K562 (cell line): Measurements from ENCODE around the gene ZNF219. TPM values are rescaled to one million over a fixed set of nuclear protein-coding genes. Genes with fewer than 3 reads are reported as not detected.

ENCODE experiments used
- ATAC-seq: fragments of 200-7000 bp; cut with Tn5 transposase; 3 replicates; pipeline ENCODE4 v1.9.1; 2020; ENCODE audit warnings: moderate library complexity
- BruUV-seq: library from RNA; stranded (reverse); fragments of 400-500 nt; replicated peaks from 2 replicates; lab custom pipeline; 2021; lab: Mats Ljungman, UMichigan
- CTCF ChIA-PET: fragments of 300-600 bp; formaldehyde crosslinking; extraction: SDS; loops from one replicate; lab custom pipeline; 2021; ENCODE audit warnings: low intra/inter-chr PET ratio; lab: Yijun Ruan, JAX
- POLR2A ChIA-PET: fragments of 300-600, 350-650 bp; sonication (Branson Sonifier 250); formaldehyde crosslinking; extraction: SDS; loops from one replicate; lab custom pipeline; 2021; ENCODE audit warnings: antibody characterized with exemption, inconsistent platforms; lab: Yijun Ruan, JAX
- DNase-seq, 4 experiments: peaks; one replicate each; pipeline versions ENCODE4 v3.0.0 to v3.0.0-alpha.2; 2011 to 2018; ENCODE audit warnings: low spot score in 3 of 4, mixed read lengths in 3 of 4; ENCODE audit errors: extremely low read depth in 1 of 4
- FAIRE-seq: peaks from 2 replicates; lab custom pipeline; 2011; peaks lifted over from hg19 to GRCh38; lab: Jason Lieb, UNC
- H2AFZ ChIP-seq: 2 replicates; pipeline ENCODE4 v1.6.0; 2011; ENCODE audit warnings: low read depth, low read length, control low read depth, inconsistent platforms
- H3K27ac ChIP-seq: fragments of 200-600 bp; 3 replicates; pipeline ENCODE4 v1.8.0; 2011; ENCODE audit warnings: low read depth, mild to moderate bottlenecking, control low read depth, inconsistent platforms, low read length, moderate library complexity, mixed read lengths; ENCODE audit errors: extremely low read depth
- H3K27me3 ChIP-seq, 2 experiments: fragments of 300-600 bp in 1 of 2; 2 replicates in 1 of 2; 3 replicates in 1 of 2; pipeline versions ENCODE4 v1.6.0 to v1.8.0; 2011; ENCODE audit warnings: inconsistent platforms in 2 of 2, low read length in 2 of 2, mild to moderate bottlenecking in 1 of 2, mixed read lengths in 1 of 2, moderate library complexity in 1 of 2; ENCODE audit not compliant: control insufficient read depth in 2 of 2, insufficient read depth in 2 of 2
- H3K36me3 ChIP-seq: fragments of 300-600 bp; 3 replicates; pipeline ENCODE4 v1.8.0; 2011; ENCODE audit warnings: mild to moderate bottlenecking, low read length, inconsistent platforms; ENCODE audit not compliant: control insufficient read depth, insufficient read depth
- H3K4me1 ChIP-seq, 2 experiments: fragments of 200-600 bp in 1 of 2; replicated peaks in 1 of 2; 2 replicates in 1 of 2; 3 replicates in 1 of 2; pipeline versions ENCODE4 v1.5.1 to v1.8.0; 2011; ENCODE audit warnings: inconsistent platforms in 2 of 2, low read length in 2 of 2, mild to moderate bottlenecking in 1 of 2, mixed read lengths in 1 of 2, moderate library complexity in 1 of 2; ENCODE audit not compliant: control insufficient read depth in 2 of 2, insufficient read depth in 2 of 2
- H3K4me2 ChIP-seq: 2 replicates; pipeline ENCODE4 v1.6.1; 2011; ENCODE audit warnings: low read length, control low read depth, inconsistent platforms, mixed read lengths; ENCODE audit not compliant: insufficient read depth
- H3K4me3 ChIP-seq: fragments of 200-600 bp; sonication (generic), shearing (Covaris generic); 2 replicates; pipeline ENCODE4 v1.5.1; 2016; ENCODE audit warnings: control low read depth, inconsistent platforms
- H3K79me2 ChIP-seq: fragments of 200-600 bp; 3 replicates; pipeline ENCODE4 v1.8.0; 2011; ENCODE audit warnings: low read length, inconsistent platforms; ENCODE audit not compliant: control insufficient read depth, insufficient read depth
- H3K9ac ChIP-seq, 2 experiments: 2 replicates each; pipeline versions ENCODE4 v1.6.0 to v1.6.1; 2011; ENCODE audit warnings: low read depth in 2 of 2, low read length in 2 of 2, control low read depth in 1 of 2, inconsistent platforms in 1 of 2, mild to moderate bottlenecking in 1 of 2, mixed read lengths in 1 of 2; ENCODE audit not compliant: insufficient read depth in 1 of 2
- H3K9me1 ChIP-seq: one replicate; pipeline ENCODE4 v1.6.0; 2011; ENCODE audit warnings: inconsistent platforms, mild to moderate bottlenecking, low read length, moderate library complexity; ENCODE audit not compliant: control insufficient read depth, insufficient read depth
- H3K9me3 ChIP-seq: replicated peaks from 2 replicates; pipeline ENCODE4 v1.5.1; 2011; ENCODE audit warnings: low read depth, low read length, inconsistent platforms; ENCODE audit not compliant: control insufficient read depth, insufficient read depth
- H4K20me1 ChIP-seq: replicated peaks from 2 replicates; pipeline ENCODE4 v1.6.1; 2011; ENCODE audit warnings: low read length, inconsistent platforms, mixed read lengths; ENCODE audit not compliant: control insufficient read depth, insufficient read depth
- CTCF ChIP-seq, 3 experiments: IDR thresholded peaks in 2 of 3; conservative IDR thresholded peaks in 1 of 3; 2 replicates each; pipeline ENCODE4 v1.5.1; 2011 to 2012; ENCODE audit warnings: low read length in 3 of 3, mild to moderate bottlenecking in 3 of 3, control low read depth in 2 of 3, improper control_type of control experiment in 1 of 3, inconsistent platforms in 1 of 3, low read depth in 1 of 3, mixed read lengths in 1 of 3, moderate library complexity in 1 of 3; ENCODE audit not compliant: insufficient read depth in 2 of 3
- IRF2 ChIP-seq: sonication (generic); formaldehyde crosslinking; IDR thresholded peaks from 2 replicates; pipeline ENCODE4 v1.8.1; 2022; ENCODE audit warnings: mild to moderate bottlenecking, missing genetic modification reagents
- KDM1A ChIP-seq, 2 experiments: fragments of 450-650 bp; IDR thresholded peaks; 2 replicates each; pipeline ENCODE4 v1.6.1; 2016; ENCODE audit warnings: mild to moderate bottlenecking in 2 of 2
- WGBS: fragments of 100-300 bp; shearing (Covaris generic); methylation state at CpG from one replicate; pipeline ENCODE4 v1.1.6; 2016; ENCODE audit warnings: low coverage, mixed read lengths; ENCODE audit not compliant: insufficient coverage; ENCODE audit errors: missing lambda C conversion rate; 5-methylcytosine and 5-hydroxymethylcytosine counted together
- in situ Hi-C: fragments of 300-500 bp; cut with MboI; formaldehyde crosslinking; loops from 4 replicates; pipeline ENCODE4 v1.15.0; 2018; ENCODE audit warnings: inconsistent platforms, mixed read lengths
- intact Hi-C: fragments of 100-400 bp; cut with micrococcal nuclease; formaldehyde crosslinking; loops from 2 replicates; pipeline ENCODE4 v1.14.2; 2022
- polyA plus RNA-seq, 8 experiments: library from polyadenylated mRNA; depleted of rRNA in 4 of 8; stranded (reverse) in 5 of 8; unstranded in 3 of 8; fragments of >200 nt; fragmentation: Nextera tagmentation in 2 of 8; fragmentation: Illumina TruSeq in 1 of 8; extraction: Ambion mirVana in 2 of 8; extraction: Trizol in 1 of 8; gene quantifications; 2 replicates each; pipeline versions ENCODE4 v1.2.1 to v1.2.3, GENCODE V29; 2011 to 2014; ENCODE audit warnings: inconsistent platforms in 1 of 8, missing spikeins in 1 of 8
- total RNA-seq, 7 experiments: library from RNA; depleted of rRNA in 6 of 7; stranded (reverse); fragments of >200 nt in 6 of 7; fragmentation: Illumina TruSeq in 2 of 7; extraction: Trizol in 2 of 7; gene quantifications; 2 replicates each; pipeline versions ENCODE4 v1.2.1 to v1.2.3, GENCODE V29; 2011 to 2021; ENCODE audit warnings: low replicate concordance in 1 of 7

Gene ZNF219
- total and polyA plus RNA-seq, 9 of the 15 experiments (the other 6 are each of a cell fraction or from before 2014, with no cell fraction given) = 0.29 to 10.6 (median 2.8) TPM

- H3K4me2 ChIP-seq = no peak overlapping the region
- H3K36me3 ChIP-seq = peaks cover 5% of the 10 kb centered on the region; the same call in 1 of the 3 replicates
- FAIRE-seq = no peak
- in situ Hi-C loops (no loop called here), intact Hi-C loops (loop anchor here (1.0 to 2.0 kb wide), 2 partner anchors 10 to 79 kb away; no protein-coding TSS in a partner anchor)
- H3K9me1 ChIP-seq = no peaks in the 10 kb centered on the region
- TF ChIP-seq CTCF (IDR thresholded peaks at IDR 0.05 in 2 of 3, conservative IDR thresholded peaks at IDR 0.05 in 1 of 3; ENCODE audit: insufficient read depth in 2 of 3, low read depth in 1 of 3, low read length in 3 of 3) (0 out of 6 replicates have a peak, but pooled peaks of 2 of the 3 experiments have one; percentile 19 to 22), KDM1A (IDR thresholded peaks at IDR 0.05) (0 out of 4 replicates have a peak, but pooled peaks of 1 of the 2 experiments have one; percentile 9), IRF2 (CRISPR knock-in tag) (no peak)
- no peaks in the 10 kb centered on the region for H4K20me1 ChIP-seq
- POLR2A ChIA-PET = interaction anchor here (0.7 to 1.3 kb wide), 2 partner anchors 23 to 37 kb away, joined by 3 read pairs; partner anchors contain the start of genes ARHGEF40 and RNASE8
- no peak overlapping the region for H2AFZ ChIP-seq
- peaks cover 5 to 29% of the 10 kb centered on the region in 2 experiments; a peak in 4 of 5 replicates for H3K4me1 ChIP-seq
- BruUV-seq = no TSS peak
- 34% methylated on average over 4 of the region's 7 CpGs for WGBS
- no peaks in the 10 kb centered on the region for H3K9me3 ChIP-seq
- CTCF ChIA-PET = interaction anchor here (1.7 to 2.5 kb wide), 3 partner anchors 13 to 79 kb away, joined by 6 to 21 read pairs (median 8); no protein-coding TSS in a partner anchor
- peak; percentile 28; the same call in 1 of the 3 replicates for ATAC-seq
- H3K27ac ChIP-seq = no peak overlapping the region
- no peaks in the 10 kb centered on the region for H3K27me3 ChIP-seq
- no peak overlapping the region for H3K4me3 ChIP-seq
- DNase-seq = no peak
- no peak overlapping the region for H3K9ac ChIP-seq
- no peaks in the 10 kb centered on the region for H3K79me2 ChIP-seq
These were observed 4.4 kb downstream of the ZNF219 start for GRCh38 chr14:21093769-21094681.
